Tibial artery (tissue), 4 donors: ENCODE measurements around the gene IRX6.

Source experiments
- DNase-seq, 2 donors: peaks; one replicate each; pipeline ENCODE4 v3.0.0-alpha.2; 2019
- H3K27ac ChIP-seq, 2 donors: fragments of 200-600 bp; sonication (generic) in 1 of 2; 1 replicate in 1 of 2; 2 replicates in 1 of 2; pipeline ENCODE4 v1.5.1; 2018 to 2019; ENCODE audit warnings: mild to moderate bottlenecking in 1 of 2
- H3K27me3 ChIP-seq, 2 donors: fragments of 200-600 bp; sonication (generic) in 1 of 2; one replicate each; pipeline versions ENCODE4 v1.5.1 to v1.6.0; 2016 to 2019
- H3K36me3 ChIP-seq, 3 donors: fragments of 200-600 bp; sonication (generic) in 2 of 3; one replicate each; pipeline ENCODE4 v1.5.1; 2016 to 2019; ENCODE audit warnings: mild to moderate bottlenecking in 2 of 3
- H3K4me1 ChIP-seq, 4 donors: fragments of 200-600 bp; sonication (generic) in 2 of 4; 1 replicate in 3 of 4; 2 replicates in 1 of 4; pipeline ENCODE4 v1.5.1; 2016 to 2019
- H3K4me3 ChIP-seq, 2 donors: fragments of 200-600 bp; sonication (generic) in 1 of 2; 1 replicate in 1 of 2; 2 replicates in 1 of 2; pipeline ENCODE4 v1.5.1; 2018 to 2019; ENCODE audit warnings: mild to moderate bottlenecking in 2 of 2
- H3K9me3 ChIP-seq, 3 donors: fragments of 200-600 bp; sonication (generic) in 1 of 3; one replicate each; pipeline ENCODE4 v1.5.1; 2016 to 2019
- intact Hi-C: fragments of 100-400 bp; cut with DNase I; formaldehyde crosslinking; loops from one replicate; pipeline ENCODE4 v1.15.0; 2023; ENCODE audit warnings: low total_unique reads
- TF ChIP-seq, protein P1 (sequence below), 2 experiments: fragments of 200-600 bp in 1 of 2; fragments of 450-650 bp in 1 of 2; IDR thresholded peaks; one replicate each; pipeline ENCODE4 v1.5.1; 2017 to 2019; ENCODE audit warnings: antibody characterized with exemption in 2 of 2, mild to moderate bottlenecking in 1 of 2, moderate library complexity in 1 of 2

IRX6 gene

DNA sequence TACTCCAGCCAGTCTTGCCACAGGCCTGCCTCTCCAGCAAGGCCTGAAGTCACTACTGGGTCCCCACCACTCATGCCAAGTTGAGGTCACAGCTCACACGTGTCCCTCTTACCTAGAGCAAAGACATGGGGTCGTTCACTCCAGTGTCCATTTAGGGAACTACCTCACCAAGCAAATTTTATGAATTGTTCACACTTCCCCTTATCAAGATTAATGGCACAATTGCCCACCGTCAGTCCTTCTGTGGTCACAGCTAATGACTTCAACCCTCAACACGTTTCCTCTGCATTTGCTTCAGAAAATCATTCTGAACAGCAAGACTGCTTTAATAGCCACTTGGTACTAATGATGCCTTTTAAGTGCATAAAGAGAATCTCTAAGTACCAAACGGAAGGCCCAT is 14.6 kb downstream of the IRX6 start:
- intact Hi-C loops, result no loop called here
- TF ChIP-seq, protein P1, sequence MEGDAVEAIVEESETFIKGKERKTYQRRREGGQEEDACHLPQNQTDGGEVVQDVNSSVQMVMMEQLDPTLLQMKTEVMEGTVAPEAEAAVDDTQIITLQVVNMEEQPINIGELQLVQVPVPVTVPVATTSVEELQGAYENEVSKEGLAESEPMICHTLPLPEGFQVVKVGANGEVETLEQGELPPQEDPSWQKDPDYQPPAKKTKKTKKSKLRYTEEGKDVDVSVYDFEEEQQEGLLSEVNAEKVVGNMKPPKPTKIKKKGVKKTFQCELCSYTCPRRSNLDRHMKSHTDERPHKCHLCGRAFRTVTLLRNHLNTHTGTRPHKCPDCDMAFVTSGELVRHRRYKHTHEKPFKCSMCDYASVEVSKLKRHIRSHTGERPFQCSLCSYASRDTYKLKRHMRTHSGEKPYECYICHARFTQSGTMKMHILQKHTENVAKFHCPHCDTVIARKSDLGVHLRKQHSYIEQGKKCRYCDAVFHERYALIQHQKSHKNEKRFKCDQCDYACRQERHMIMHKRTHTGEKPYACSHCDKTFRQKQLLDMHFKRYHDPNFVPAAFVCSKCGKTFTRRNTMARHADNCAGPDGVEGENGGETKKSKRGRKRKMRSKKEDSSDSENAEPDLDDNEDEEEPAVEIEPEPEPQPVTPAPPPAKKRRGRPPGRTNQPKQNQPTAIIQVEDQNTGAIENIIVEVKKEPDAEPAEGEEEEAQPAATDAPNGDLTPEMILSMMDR (IDR thresholded peaks at IDR 0.05), result no peak
- DNase-seq, result no peak
- H3K27me3 ChIP-seq, result no peaks in the 10 kb centered on the region
- H3K4me3 ChIP-seq, result no peak overlapping the region
- no peaks in the 10 kb centered on the region for H3K36me3 ChIP-seq
- no peaks in the 10 kb centered on the region for H3K9me3 ChIP-seq
- no peaks in the 10 kb centered on the region for H3K4me1 ChIP-seq
- no peak overlapping the region for H3K27ac ChIP-seq

DNA sequence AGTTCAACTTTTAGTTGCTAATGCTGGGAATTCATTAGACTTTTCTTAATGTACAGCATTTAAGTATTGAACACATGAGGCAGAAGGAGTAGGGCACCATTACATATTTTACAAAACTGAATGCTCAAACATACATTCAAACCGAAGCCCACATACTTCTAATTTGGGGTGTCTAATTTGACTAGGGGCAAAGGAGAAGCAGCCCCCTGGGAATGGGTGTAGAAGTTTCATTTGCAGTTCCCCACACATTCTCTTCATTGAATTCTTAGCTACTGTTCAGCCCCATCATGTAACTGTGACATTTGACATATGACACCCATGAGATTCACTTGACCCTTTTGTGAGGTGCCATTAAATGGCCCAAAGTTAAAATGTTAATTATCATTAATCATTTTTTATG is 16.4 kb downstream of the IRX6 start:
- intact Hi-C loops, result no loop called here
- H3K36me3 ChIP-seq, result no peaks in the 10 kb centered on the region
- no peak overlapping the region for H3K4me3 ChIP-seq
- no peaks in the 10 kb centered on the region for H3K4me1 ChIP-seq
- no peak overlapping the region for H3K27ac ChIP-seq
- H3K9me3 ChIP-seq, result no peaks in the 10 kb centered on the region
- DNase-seq, result no peak
- H3K27me3 ChIP-seq, result no peaks in the 10 kb centered on the region
- TF ChIP-seq, protein P1 (IDR thresholded peaks at IDR 0.05), result no peak

DNA sequence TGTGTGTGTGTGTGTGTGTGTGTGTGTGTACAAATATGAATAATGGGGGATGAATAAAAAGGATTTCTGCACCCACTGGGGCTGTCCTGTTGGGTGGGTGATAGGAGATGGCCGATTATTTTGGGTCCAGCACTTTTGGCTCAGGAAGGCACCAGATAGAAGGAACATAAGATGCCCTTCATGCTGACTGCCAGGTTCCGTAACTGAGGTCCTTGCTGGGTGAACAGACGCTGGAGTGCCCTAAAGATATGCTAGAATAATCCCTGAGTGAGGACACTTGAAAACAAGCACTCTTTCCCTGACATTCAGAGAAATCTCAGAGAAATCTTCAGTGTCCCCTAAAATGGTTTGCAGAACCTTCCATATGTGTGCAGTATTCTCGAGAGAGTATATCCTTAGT is 17.7 kb downstream of the IRX6 start:
- Histone ChIP-seq H3K27me3 (no peaks in the 10 kb centered on the region), H3K4me3 (no peak overlapping the region), H3K4me1 (no peaks in the 10 kb centered on the region), H3K27ac (no peak overlapping the region), H3K9me3 (no peaks in the 10 kb centered on the region), H3K36me3 (no peaks in the 10 kb centered on the region)
- intact Hi-C loops, result no loop called here
- DNase-seq, result no peak
- TF ChIP-seq, protein P1 (IDR thresholded peaks at IDR 0.05), result no peak

- intact Hi-C loops, result no loop called here
- no peak overlapping the region for H3K4me3 ChIP-seq
- peaks cover 0 to 2% of the 10 kb centered on the region in 2 donors for H3K27me3 ChIP-seq
- H3K4me1 ChIP-seq, result no peaks in the 10 kb centered on the region
- TF ChIP-seq, protein P1 (IDR thresholded peaks at IDR 0.05), result no peak
- H3K9me3 ChIP-seq, result no peaks in the 10 kb centered on the region
- no peak for DNase-seq
- no peak overlapping the region for H3K27ac ChIP-seq
- H3K36me3 ChIP-seq, result no peaks in the 10 kb centered on the region
Observed at GRCh38 chr16:55346475-55346874, 22.5 kb downstream of the IRX6 start.

DNA sequence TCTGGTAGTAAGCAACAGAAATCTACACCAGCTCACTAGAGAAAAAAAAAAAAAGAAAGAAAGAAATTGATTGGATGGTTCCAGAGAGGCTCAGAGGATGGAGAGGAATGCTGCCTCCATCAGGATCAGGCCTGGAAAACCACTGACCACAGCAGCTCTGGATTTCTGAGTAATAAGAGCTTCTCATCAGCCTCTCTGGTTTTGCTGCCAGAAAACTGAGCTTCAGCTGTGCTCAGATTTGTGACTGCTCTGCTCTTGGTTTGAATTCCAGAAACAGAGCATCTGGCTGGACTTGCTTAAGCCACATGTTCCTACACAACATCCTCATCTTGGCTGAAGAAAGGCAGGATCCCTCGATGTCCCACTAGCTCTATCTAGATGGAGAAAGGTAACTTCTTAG is 25.9 kb downstream of the IRX6 start:
- no peaks in the 10 kb centered on the region for H3K9me3 ChIP-seq
- no peaks in the 10 kb centered on the region for H3K36me3 ChIP-seq

More for the DNA sequence above, 25.9 kb downstream of the IRX6 start:
- DNase-seq, result no peak
- Histone ChIP-seq H3K27me3 (peaks cover 0 to 2% of the 10 kb centered on the region in 2 donors), H3K4me1 (no peaks in the 10 kb centered on the region), H3K4me3 (no peak overlapping the region), H3K27ac (no peak overlapping the region)
- TF ChIP-seq, protein P1 (IDR thresholded peaks at IDR 0.05), result no peak
- intact Hi-C loops, result no loop called here
